Stomach smooth muscle (tissue), 2 donors: ENCODE data around the gene PLD1.

Experiments used
- H3K27ac ChIP-seq: one replicate; pipeline ENCODE4 v1.7.0; 2013; ENCODE audit warnings: mild to moderate bottlenecking, low read length, inconsistent platforms
- H3K27me3 ChIP-seq, 2 donors: one replicate each; pipeline ENCODE4 v1.7.0; 2013; ENCODE audit warnings: low read length in 2 of 2; ENCODE audit not compliant: insufficient read depth in 2 of 2, control insufficient read depth in 1 of 2
- H3K36me3 ChIP-seq, 2 donors: one replicate each; pipeline ENCODE4 v1.7.0; 2013; ENCODE audit warnings: low read length in 2 of 2; ENCODE audit not compliant: control insufficient read depth in 2 of 2, insufficient read depth in 2 of 2
- H3K4me1 ChIP-seq: one replicate; pipeline ENCODE4 v1.7.0; 2013; ENCODE audit warnings: low read length; ENCODE audit not compliant: control insufficient read depth, insufficient read depth
- H3K4me3 ChIP-seq, 2 donors: one replicate each; pipeline ENCODE4 v1.7.0; 2013; ENCODE audit warnings: low read length in 2 of 2
- H3K9ac ChIP-seq, 2 donors: one replicate each; pipeline ENCODE4 v1.7.0; 2013; ENCODE audit warnings: low read length in 2 of 2, mild to moderate bottlenecking in 1 of 2
- H3K9me3 ChIP-seq, 2 donors: one replicate each; pipeline ENCODE4 v1.7.0; 2013; ENCODE audit warnings: low read length in 2 of 2; ENCODE audit not compliant: control insufficient read depth in 2 of 2
- donor health status: healthy.
- donor health status: Pancreatic carcinoma.

The PLD1 gene

DNA sequence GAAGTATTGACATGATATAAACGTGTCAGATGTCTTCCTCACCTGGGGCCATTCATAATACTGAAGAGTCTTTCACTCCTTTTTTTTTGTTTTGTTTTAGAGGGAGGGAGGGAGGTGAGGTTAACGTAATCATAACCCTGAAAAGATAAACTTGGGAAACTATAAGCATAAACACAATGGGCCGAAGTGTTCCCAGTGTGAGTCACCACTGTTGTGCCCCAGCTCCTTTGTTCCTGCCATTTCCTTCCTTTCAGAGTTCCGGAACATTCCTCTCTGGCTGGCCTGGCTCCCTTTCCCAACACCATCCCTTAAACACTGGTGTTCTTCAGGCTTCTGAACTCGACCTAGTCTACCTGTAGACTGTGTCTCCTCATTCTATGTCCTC, 18.6 kb downstream of the PLD1 start:
- Histone ChIP-seq H3K27me3 (no peaks in the 10 kb centered on the region), H3K27ac (no peak overlapping the region), H3K9ac (no peak overlapping the region), H3K9me3 (no peaks in the 10 kb centered on the region), H3K36me3 (no peaks in the 10 kb centered on the region), H3K4me3 (no peak overlapping the region), H3K4me1 (no peaks in the 10 kb centered on the region)

DNA sequence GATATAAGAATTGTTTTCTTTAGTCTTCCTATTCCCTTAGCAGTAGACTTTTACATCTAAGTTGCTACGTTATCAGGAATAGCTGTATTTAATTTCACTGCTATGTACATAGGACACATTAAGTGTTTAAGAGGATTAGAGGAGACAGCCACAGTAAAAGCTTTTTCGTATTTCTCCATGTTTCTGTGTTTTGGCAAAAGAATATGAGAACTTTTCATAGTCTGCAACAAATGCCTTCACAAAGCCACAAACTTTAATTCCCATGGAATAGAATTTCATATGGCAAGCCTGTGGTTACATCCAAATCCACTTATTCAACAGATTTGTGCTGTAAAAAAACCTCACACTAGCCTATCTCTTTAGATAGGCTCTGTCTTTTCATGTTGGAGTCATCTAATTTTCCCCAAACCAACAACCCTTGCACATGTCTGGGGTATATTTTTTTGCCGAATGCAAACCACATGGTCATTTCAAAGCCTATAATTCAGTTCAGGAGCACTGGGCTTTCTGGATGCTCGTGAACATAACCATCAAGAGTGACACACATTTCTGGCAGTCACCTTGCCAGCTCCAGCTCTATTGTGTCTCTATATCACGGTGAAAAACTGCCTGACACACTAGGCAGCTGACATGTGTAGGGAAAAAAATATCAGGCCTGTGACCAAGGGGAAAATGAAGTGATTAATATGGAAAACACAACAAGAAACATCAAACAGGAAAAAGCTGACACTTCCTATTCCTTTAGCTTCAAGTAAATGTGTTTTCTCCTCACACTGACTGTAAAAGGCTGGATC, 19.2 kb downstream of the PLD1 start:
- Histone ChIP-seq H3K4me3 (no peak overlapping the region), H3K4me1 (no peaks in the 10 kb centered on the region), H3K27me3 (no peaks in the 10 kb centered on the region), H3K9me3 (no peaks in the 10 kb centered on the region), H3K9ac (no peak overlapping the region), H3K27ac (no peak overlapping the region), H3K36me3 (no peaks in the 10 kb centered on the region)

DNA sequence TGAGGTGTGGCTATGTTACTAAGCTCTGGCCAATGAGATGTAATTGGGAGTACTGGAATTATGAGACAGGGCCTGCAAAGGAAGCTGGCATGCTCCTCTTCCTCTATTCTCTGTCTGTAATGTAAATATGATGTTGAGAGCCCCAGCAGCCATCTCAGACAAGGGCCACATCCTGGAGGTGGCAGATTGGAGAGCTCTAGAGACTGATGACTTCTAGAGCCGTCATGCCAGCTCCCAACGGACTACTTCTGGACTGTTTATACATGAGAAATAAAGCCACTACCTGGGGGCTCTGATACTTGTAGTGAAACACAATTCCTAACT, 19.7 kb downstream of the PLD1 start:
- H3K4me1 ChIP-seq: no peaks in the 10 kb centered on the region
- no peaks in the 10 kb centered on the region for H3K9me3 ChIP-seq
- no peak overlapping the region for H3K27ac ChIP-seq
- H3K9ac ChIP-seq: no peak overlapping the region
- no peaks in the 10 kb centered on the region for H3K27me3 ChIP-seq
- H3K36me3 ChIP-seq: no peaks in the 10 kb centered on the region
- no peak overlapping the region for H3K4me3 ChIP-seq

GRCh38 chr3:171789759-171790505, 20.4 kb downstream of the PLD1 start:
- Histone ChIP-seq H3K27ac (no peak overlapping the region), H3K9ac (no peak overlapping the region), H3K4me1 (no peaks in the 10 kb centered on the region)

DNA sequence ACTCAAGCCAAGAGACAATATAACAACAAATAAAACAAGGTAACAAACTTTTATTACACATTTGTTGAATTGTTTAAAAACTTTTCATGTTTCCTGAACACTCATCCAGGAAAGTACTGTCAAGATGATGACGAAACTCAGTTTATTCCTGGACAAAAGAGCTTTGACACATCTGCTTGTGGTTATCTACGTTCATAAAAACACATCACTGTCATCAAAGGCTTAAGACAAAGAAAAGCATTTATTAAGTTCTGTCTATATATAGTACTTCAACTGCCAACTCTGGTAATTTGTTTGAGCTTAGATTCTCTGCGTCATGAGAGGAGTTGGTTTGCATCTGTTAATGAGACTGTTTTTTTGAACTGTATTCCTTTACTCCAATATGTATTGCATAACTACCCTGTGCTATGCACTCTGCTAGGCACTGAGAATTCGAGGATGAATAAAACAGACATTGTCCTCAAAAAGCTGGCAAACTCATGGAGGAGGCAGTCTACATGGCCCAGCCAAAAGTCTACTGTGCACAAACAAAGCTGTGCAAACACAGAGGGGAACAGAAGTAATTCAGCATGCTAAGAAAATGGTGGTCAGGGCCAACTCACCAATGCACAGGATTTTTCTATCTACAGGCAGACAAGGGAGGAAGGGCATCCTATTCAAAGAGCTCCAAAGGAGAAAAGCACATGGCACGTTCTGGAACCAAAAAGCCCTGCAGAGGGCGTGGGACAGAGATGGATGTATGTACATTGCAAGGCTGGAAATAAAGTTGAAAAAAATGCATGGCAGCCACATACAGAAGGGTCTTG, 21.5 kb downstream of the PLD1 start:
- no peaks in the 10 kb centered on the region for H3K4me1 ChIP-seq
- no peaks in the 10 kb centered on the region for H3K9me3 ChIP-seq
- no peak overlapping the region for H3K9ac ChIP-seq
- H3K4me3 ChIP-seq: no peak overlapping the region
- H3K36me3 ChIP-seq: no peaks in the 10 kb centered on the region
- no peak overlapping the region for H3K27ac ChIP-seq
- no peaks in the 10 kb centered on the region for H3K27me3 ChIP-seq

More at GRCh38 chr3:171789759-171790505, 20.4 kb downstream of the PLD1 start:
- H3K4me3 ChIP-seq: no peak overlapping the region
- H3K9me3 ChIP-seq: no peaks in the 10 kb centered on the region
- H3K36me3 ChIP-seq: no peaks in the 10 kb centered on the region
- no peaks in the 10 kb centered on the region for H3K27me3 ChIP-seq

DNA sequence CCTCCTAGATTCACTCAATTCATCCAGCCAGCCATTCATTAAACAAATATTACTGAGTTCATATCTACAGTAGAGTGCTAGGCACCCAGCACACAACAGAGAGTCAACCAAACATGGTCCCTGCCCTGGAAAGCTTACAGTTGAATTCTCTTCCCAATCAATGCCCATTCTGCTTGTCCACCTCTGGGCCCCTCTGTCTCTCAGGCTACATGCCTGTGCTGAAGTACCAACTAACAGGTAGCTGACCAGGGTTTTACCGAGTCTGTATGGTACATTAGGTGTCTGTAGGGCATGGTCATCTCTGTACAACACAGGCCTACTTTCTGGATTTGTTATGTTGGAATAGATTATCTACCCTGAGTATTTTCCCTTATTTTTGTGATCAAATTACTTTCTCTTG, 23.3 kb downstream of the PLD1 start:
- no peaks in the 10 kb centered on the region for H3K4me1 ChIP-seq
- H3K4me3 ChIP-seq: no peak overlapping the region
- H3K27ac ChIP-seq: no peak overlapping the region
- H3K27me3 ChIP-seq: no peaks in the 10 kb centered on the region
- no peaks in the 10 kb centered on the region for H3K36me3 ChIP-seq
- H3K9ac ChIP-seq: no peak overlapping the region
- no peaks in the 10 kb centered on the region for H3K9me3 ChIP-seq

- Histone ChIP-seq H3K27ac (no peak overlapping the region), H3K4me3 (no peak overlapping the region), H3K36me3 (no peaks in the 10 kb centered on the region), H3K27me3 (no peaks in the 10 kb centered on the region), H3K4me1 (no peaks in the 10 kb centered on the region), H3K9me3 (no peaks in the 10 kb centered on the region), H3K9ac (no peak overlapping the region)
Measured at GRCh38 chr3:171784937-171785336, 25.3 kb downstream of the PLD1 start.

DNA sequence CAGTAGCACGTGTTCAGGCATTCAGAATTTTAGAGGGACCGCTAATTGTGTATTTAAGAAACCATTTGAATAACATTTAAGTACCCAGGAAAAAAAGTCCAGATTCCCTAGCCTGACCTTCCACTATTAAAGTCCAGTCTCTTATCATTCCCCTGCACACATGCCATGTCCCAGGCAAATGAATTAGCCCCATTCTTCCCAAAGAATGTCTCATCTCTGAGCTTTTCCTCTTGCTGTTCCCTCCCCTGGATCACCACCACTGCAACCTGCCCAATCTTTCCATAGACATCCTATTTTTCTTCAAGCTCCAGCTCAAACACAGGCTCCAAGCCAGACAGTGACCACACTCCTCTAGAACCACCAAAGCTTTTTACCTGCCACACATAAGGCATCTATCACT, 25.9 kb downstream of the PLD1 start:
- H3K4me1 ChIP-seq: no peaks in the 10 kb centered on the region
- H3K27ac ChIP-seq: no peak overlapping the region
- H3K4me3 ChIP-seq: no peak overlapping the region
- no peaks in the 10 kb centered on the region for H3K36me3 ChIP-seq
- no peaks in the 10 kb centered on the region for H3K27me3 ChIP-seq
- no peak overlapping the region for H3K9ac ChIP-seq
- H3K9me3 ChIP-seq: no peaks in the 10 kb centered on the region

GRCh38 chr3:171783626-171784025, 26.7 kb downstream of the PLD1 start:
- H3K4me3 ChIP-seq: no peak overlapping the region
- no peak overlapping the region for H3K27ac ChIP-seq
- no peaks in the 10 kb centered on the region for H3K36me3 ChIP-seq
- H3K27me3 ChIP-seq: no peaks in the 10 kb centered on the region
- no peaks in the 10 kb centered on the region for H3K9me3 ChIP-seq
- H3K9ac ChIP-seq: no peak overlapping the region
- no peaks in the 10 kb centered on the region for H3K4me1 ChIP-seq

DNA sequence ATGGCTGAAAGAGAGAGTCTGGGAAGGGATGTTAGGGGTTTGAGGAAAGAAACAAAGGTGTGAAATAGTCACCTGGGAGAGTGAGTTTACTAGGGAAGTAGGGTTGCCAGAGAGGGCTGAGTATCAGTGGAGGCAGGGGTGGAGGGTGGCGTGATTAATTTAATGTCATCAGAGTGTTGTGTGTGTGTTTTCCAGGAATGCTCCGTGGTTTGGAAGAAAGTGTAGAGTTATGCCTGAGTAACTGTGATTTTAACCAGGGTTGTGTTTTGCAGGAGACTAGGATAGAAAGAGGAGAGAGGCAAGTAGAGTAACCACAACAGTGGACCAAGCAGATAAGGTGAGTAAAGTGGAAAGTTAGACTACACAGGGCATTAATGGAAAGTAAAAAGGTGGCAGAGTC, 27.2 kb downstream of the PLD1 start:
- H3K27me3 ChIP-seq: no peaks in the 10 kb centered on the region
- no peaks in the 10 kb centered on the region for H3K4me1 ChIP-seq
- H3K9ac ChIP-seq: no peak overlapping the region
- no peaks in the 10 kb centered on the region for H3K9me3 ChIP-seq
- H3K4me3 ChIP-seq: no peak overlapping the region
- H3K36me3 ChIP-seq: no peaks in the 10 kb centered on the region
- no peak overlapping the region for H3K27ac ChIP-seq
